WTC11 (cell line): ENCODE results near the gene ADGRG3. TPM values are rescaled to one million over a fixed set of nuclear protein-coding genes. Genes with fewer than 3 reads are reported as not detected.

ENCODE experiments used
- ATAC-seq: fragments of 200-7000 bp; cut with Tn5 transposase; 2 replicates; pipeline ENCODE4 v1.10.0; 2021; ENCODE audit warnings: mild to moderate bottlenecking, moderate library complexity
- CTCF ChIA-PET: fragments of 300-600 bp; sonication (Branson Sonifier 250); formaldehyde crosslinking; loops from one replicate; lab custom pipeline; 2021; ENCODE audit warnings: antibody characterized with exemption; lab: Charles Lee
- POLR2A ChIA-PET: fragments of 350-600 bp; sonication (Branson Sonifier 250); formaldehyde crosslinking; loops from one replicate; lab custom pipeline; 2021; ENCODE audit warnings: antibody characterized with exemption; lab: Charles Lee
- DNase-seq: peaks from one replicate; pipeline ENCODE4 v3.0.0; 2021; ENCODE audit warnings: low spot score
- H3K27ac Mint-ChIP-seq: 2 replicates; pipeline ENCODE4 v1.8.0; 2021; ENCODE audit warnings: mixed read lengths
- H3K27me3 Mint-ChIP-seq: 2 replicates; pipeline ENCODE4 v1.8.0; 2021; ENCODE audit warnings: low read depth, mild to moderate bottlenecking, moderate library complexity, mixed read lengths
- H3K36me3 Mint-ChIP-seq: 2 replicates; pipeline ENCODE4 v1.8.0; 2021; ENCODE audit warnings: mixed read lengths
- H3K4me1 Mint-ChIP-seq: 2 replicates; pipeline ENCODE4 v1.8.0; 2022; ENCODE audit warnings: mixed read lengths
- H3K4me3 Mint-ChIP-seq: 2 replicates; pipeline ENCODE4 v1.8.0; 2021; ENCODE audit warnings: mild to moderate bottlenecking, moderate library complexity, mixed read lengths
- H3K9me3 Mint-ChIP-seq: 2 replicates; pipeline ENCODE4 v1.8.0; 2021; ENCODE audit warnings: mixed read lengths
- ATF1 ChIP-seq: sonication (generic); formaldehyde crosslinking; IDR thresholded peaks from 2 replicates; pipeline ENCODE4 v1.8.1; 2023; ENCODE audit warnings: mild to moderate bottlenecking, moderate library complexity, missing genetic modification reagents
- ATF2 ChIP-seq: sonication (generic); formaldehyde crosslinking; IDR thresholded peaks from 2 replicates; pipeline ENCODE4 v1.8.1; 2022; ENCODE audit warnings: low read depth, missing genetic modification reagents, borderline replicate concordance
- CREB1 ChIP-seq: sonication (generic); formaldehyde crosslinking; IDR thresholded peaks from 2 replicates; pipeline ENCODE4 v1.8.0; 2023; ENCODE audit warnings: mild to moderate bottlenecking, missing genetic modification reagents
- E2F1 ChIP-seq: sonication (generic); formaldehyde crosslinking; IDR thresholded peaks from 2 replicates; pipeline ENCODE4 v1.8.0; 2022; ENCODE audit warnings: mild to moderate bottlenecking, missing genetic modification reagents
- E2F4 ChIP-seq: sonication (generic); formaldehyde crosslinking; IDR thresholded peaks from 2 replicates; pipeline ENCODE4 v1.8.1; 2022; ENCODE audit warnings: low read depth, mild to moderate bottlenecking, moderate library complexity, missing genetic modification reagents, borderline replicate concordance
- ESRRA ChIP-seq: sonication (generic); formaldehyde crosslinking; IDR thresholded peaks from 2 replicates; pipeline ENCODE4 v1.8.1; 2022; ENCODE audit warnings: mild to moderate bottlenecking, missing genetic modification reagents, borderline replicate concordance
- ETV6 ChIP-seq: sonication (generic); formaldehyde crosslinking; IDR thresholded peaks from 2 replicates; pipeline ENCODE4 v1.8.1; 2022; ENCODE audit warnings: mild to moderate bottlenecking, missing genetic modification reagents
- FOXJ3 ChIP-seq: sonication (generic); formaldehyde crosslinking; IDR thresholded peaks from 2 replicates; pipeline ENCODE4 v1.9.0; 2021; ENCODE audit warnings: missing genetic modification reagents, mild to moderate bottlenecking, borderline replicate concordance
- FOXK1 ChIP-seq: sonication (generic); formaldehyde crosslinking; IDR thresholded peaks from 2 replicates; pipeline ENCODE4 v1.8.0; 2022; ENCODE audit warnings: mild to moderate bottlenecking, moderate library complexity, missing genetic modification reagents
- IRF2 ChIP-seq: sonication (generic); formaldehyde crosslinking; IDR thresholded peaks from 2 replicates; pipeline ENCODE4 v1.8.0; 2022; ENCODE audit warnings: low read depth, missing genetic modification reagents, borderline replicate concordance
- NR3C1 ChIP-seq: sonication (generic); formaldehyde crosslinking; conservative IDR thresholded peaks from 2 replicates; pipeline ENCODE4 v1.8.1; 2023; ENCODE audit warnings: low read depth, mild to moderate bottlenecking, missing genetic modification reagents
- SMAD3 ChIP-seq: sonication (generic); formaldehyde crosslinking; IDR thresholded peaks from 2 replicates; pipeline ENCODE4 v1.8.0; 2022; ENCODE audit warnings: missing genetic modification reagents, mild to moderate bottlenecking, borderline replicate concordance
- SOX15 ChIP-seq: fragments of 250-450 bp; sonication (Bioruptor Pico); IDR thresholded peaks from 2 replicates; pipeline ENCODE4 v1.9.0; 2021; ENCODE audit warnings: mild to moderate bottlenecking
- SP1 ChIP-seq: sonication (generic); formaldehyde crosslinking; conservative IDR thresholded peaks from 2 replicates; pipeline ENCODE4 v1.8.1; 2022; ENCODE audit warnings: missing genetic modification reagents
- TEAD1 ChIP-seq: sonication (generic); formaldehyde crosslinking; IDR thresholded peaks from 2 replicates; pipeline ENCODE4 v1.8.0; 2022; ENCODE audit warnings: mild to moderate bottlenecking, missing genetic modification reagents
- USF1 ChIP-seq: sonication (generic); formaldehyde crosslinking; IDR thresholded peaks from 2 replicates; pipeline ENCODE4 v1.8.0; 2022; ENCODE audit warnings: mild to moderate bottlenecking, missing genetic modification reagents
- USF2 ChIP-seq: sonication (generic); formaldehyde crosslinking; IDR thresholded peaks from 2 replicates; pipeline ENCODE4 v1.8.1; 2023; ENCODE audit warnings: mild to moderate bottlenecking, missing genetic modification reagents, moderate library complexity
- ZBTB43 ChIP-seq: sonication (generic); formaldehyde crosslinking; IDR thresholded peaks from 2 replicates; pipeline ENCODE4 v1.8.1; 2023; ENCODE audit warnings: mild to moderate bottlenecking, missing genetic modification reagents
- ZNF121 ChIP-seq: sonication (generic); formaldehyde crosslinking; IDR thresholded peaks from 2 replicates; pipeline ENCODE4 v1.8.0; 2023; ENCODE audit warnings: missing genetic modification reagents
- ZNF138 ChIP-seq: sonication (generic); formaldehyde crosslinking; conservative IDR thresholded peaks from 2 replicates; pipeline ENCODE4 v1.8.1; 2022; ENCODE audit warnings: mild to moderate bottlenecking, moderate library complexity, missing genetic modification reagents
- ZNF317 ChIP-seq: sonication (generic); formaldehyde crosslinking; IDR thresholded peaks from 2 replicates; pipeline ENCODE4 v1.8.1; 2023; ENCODE audit warnings: low read depth, mild to moderate bottlenecking, moderate library complexity, missing genetic modification reagents, borderline replicate concordance
- ZNF396 ChIP-seq: fragments of 250-450 bp; sonication (Bioruptor Pico); IDR thresholded peaks from 2 replicates; pipeline ENCODE4 v1.8.0; 2021; ENCODE audit warnings: mild to moderate bottlenecking, moderate library complexity, borderline replicate concordance
- ZNF423 ChIP-seq: fragments of 250-450 bp; sonication (Bioruptor Pico); IDR thresholded peaks from 2 replicates; pipeline ENCODE4 v2.1.2; 2022; ENCODE audit warnings: mild to moderate bottlenecking, moderate library complexity
- total RNA-seq: library from RNA; stranded (reverse); gene quantifications from 3 replicates; pipeline ENCODE4 v1.2.3, GENCODE V29; 2021

ADGRG3 gene
- total RNA-seq, 1 experiment from 2014 or later = 0.44 TPM

- no peak for TF ChIP-seq SP1
- TF ChIP-seq SMAD3 (CRISPR knock-in tag) = no peak
- TF ChIP-seq USF2 = no peak
- no peak for TF ChIP-seq TEAD1 (CRISPR knock-in tag)
- no peak for TF ChIP-seq ETV6 (CRISPR knock-in tag)
- no peak for TF ChIP-seq CREB1
- TF ChIP-seq ZNF138 (CRISPR knock-in tag) = no peak
- no peak for TF ChIP-seq ZBTB43 (CRISPR knock-in tag)
- no peak for TF ChIP-seq NR3C1 (CRISPR knock-in tag)
- TF ChIP-seq IRF2 (CRISPR knock-in tag) = no peak
- TF ChIP-seq FOXK1 (CRISPR knock-in tag) = no peak
- TF ChIP-seq ZNF121 = no peak
- TF ChIP-seq ATF2 (CRISPR knock-in tag) = no peak
- TF ChIP-seq ZNF396 (CRISPR knock-in tag) = no peak
These were observed 37.7 kb upstream of the ADGRG3 start (continued) for GRCh38 chr16:57630407-57630797.

GRCh38 chr16:57630931-57631845 lies 36.9 kb upstream of the ADGRG3 start:
- DNase-seq (no peak), ATAC-seq (no peak)
- Mint-ChIP-seq H3K4me3 (no peak overlapping the region), H3K36me3 (no peaks in the 10 kb centered on the region), H3K27me3 (no peaks in the 10 kb centered on the region; the same call in 1 of the 2 replicates), H3K9me3 (no peaks in the 10 kb centered on the region), H3K27ac (no peak overlapping the region), H3K4me1 (peaks cover 21% of the 10 kb centered on the region)
- POLR2A ChIA-PET = no interaction called here
- CTCF ChIA-PET = interaction anchor here (0.6 to 1.4 kb wide), 4 partner anchors 8 to 21 kb away, joined by 3 to 8 read pairs (median 3); no protein-coding TSS in a partner anchor
- TF ChIP-seq ZNF317 (CRISPR knock-in tag) (no peak), ATF1 (CRISPR knock-in tag) (no peak)
- TF ChIP-seq, all 79 proteins: peak for 0

- DNase-seq (no peak), ATAC-seq (no peak)
- H3K27ac Mint-ChIP-seq = no peak overlapping the region
- H3K4me1 Mint-ChIP-seq = peaks cover 17% of the 10 kb centered on the region
- no peak overlapping the region for H3K4me3 Mint-ChIP-seq
- no peaks in the 10 kb centered on the region for H3K36me3 Mint-ChIP-seq
- peaks cover 4% of the 10 kb centered on the region for H3K27me3 Mint-ChIP-seq
- POLR2A ChIA-PET = no interaction called here
- no peaks in the 10 kb centered on the region for H3K9me3 Mint-ChIP-seq
- CTCF ChIA-PET = no interaction called here
- TF ChIP-seq CREB1 (no peak), ZBTB43 (CRISPR knock-in tag) (no peak), FOXJ3 (no peak), SOX15 (no peak), E2F1 (CRISPR knock-in tag) (no peak), USF1 (no peak), ESRRA (no peak), E2F4 (CRISPR knock-in tag) (no peak), ZNF423 (CRISPR knock-in tag) (no peak)
These were observed 35.5 kb upstream of the ADGRG3 start for GRCh38 chr16:57632568-57632967.
